OCI-LY1 (cell line): Measurements from ENCODE around the gene CEND1.

ENCODE experiments used
- H2AFZ ChIP-seq: fragments of 200-600 bp; sonication (generic), shearing (Covaris generic); 2 replicates; pipeline ENCODE4 v1.6.0; 2014; ENCODE audit warnings: antibody characterized with exemption, mild to moderate bottlenecking, low read length
- H3F3A ChIP-seq: fragments of 200-600 bp; sonication (generic), shearing (Covaris generic); 2 replicates; pipeline ENCODE4 v1.6.0; 2014; ENCODE audit warnings: mild to moderate bottlenecking, antibody characterized with exemption, low read length, moderate library complexity; ENCODE audit not compliant: insufficient read depth
- H3K27ac ChIP-seq: fragments of 200-600 bp; sonication (generic); 2 replicates; pipeline ENCODE4 v1.5.1; 2014; ENCODE audit warnings: low read length, mixed run types, mild to moderate bottlenecking, low read depth; ENCODE audit not compliant: poor library complexity, severe bottlenecking
- H3K27me3 ChIP-seq: fragments of 200-600 bp; sonication (generic); 2 replicates; pipeline ENCODE4 v1.6.0; 2014; ENCODE audit warnings: antibody characterized with exemption, mild to moderate bottlenecking, low read length, moderate library complexity; ENCODE audit not compliant: insufficient read depth
- H3K36me3 ChIP-seq: fragments of 200-600 bp; sonication (generic); 2 replicates; pipeline ENCODE4 v1.6.1; 2014; ENCODE audit warnings: mild to moderate bottlenecking, antibody characterized with exemption, low read length, moderate library complexity, mixed read lengths; ENCODE audit not compliant: insufficient read depth
- H3K4me1 ChIP-seq: fragments of 200-600 bp; sonication (generic); 2 replicates; pipeline ENCODE4 v1.5.1; 2014; ENCODE audit warnings: mild to moderate bottlenecking, low read length, moderate library complexity; ENCODE audit not compliant: insufficient read depth, severe bottlenecking
- H3K4me2 ChIP-seq: fragments of 200-600 bp; sonication (generic), shearing (Covaris generic); 2 replicates; pipeline ENCODE4 v1.6.1; 2014; ENCODE audit warnings: low read length
- H3K4me3 ChIP-seq: fragments of 200-600 bp; sonication (generic); 2 replicates; pipeline ENCODE4 v1.5.1; 2014; ENCODE audit warnings: low read length, low read depth, mild to moderate bottlenecking, mixed read lengths; ENCODE audit not compliant: poor library complexity, severe bottlenecking
- H3K79me2 ChIP-seq: fragments of 200-600 bp; shearing (Covaris generic); 2 replicates; pipeline ENCODE4 v1.6.1; 2016; ENCODE audit warnings: mixed run types, low read length, mixed read lengths; ENCODE audit not compliant: insufficient read depth
- H3K9ac ChIP-seq: fragments of 200-600 bp; sonication (generic), shearing (Covaris generic); 2 replicates; pipeline ENCODE4 v1.6.1; 2014; ENCODE audit warnings: mild to moderate bottlenecking, low read length, mixed read lengths
- H3K9me2 ChIP-seq: fragments of 200-600 bp; sonication (generic), shearing (Covaris generic); 2 replicates; pipeline ENCODE4 v1.6.1; 2014; ENCODE audit warnings: low read depth, mild to moderate bottlenecking, low read length, mixed read lengths
- H3K9me3 ChIP-seq: fragments of 200-600 bp; shearing (Covaris generic); 2 replicates; pipeline ENCODE4 v1.6.1; 2014; ENCODE audit warnings: low read length, mixed read lengths
- H4K20me1 ChIP-seq: fragments of 200-600 bp; sonication (generic), shearing (Covaris generic); 2 replicates; pipeline ENCODE4 v1.6.0; 2016; ENCODE audit warnings: mild to moderate bottlenecking, low read length; ENCODE audit not compliant: insufficient read depth
- EZH2 ChIP-seq: fragments of 200-600 bp; sonication (generic), shearing (Covaris generic); IDR thresholded peaks from 2 replicates; pipeline ENCODE4 v1.8.0; 2017; ENCODE audit warnings: borderline replicate concordance, mixed run types, mild to moderate bottlenecking, antibody characterized with exemption, low read length, moderate library complexity, mixed read lengths
- TF ChIP-seq, protein P1 (sequence below): fragments of 200-600 bp; sonication (generic), shearing (Covaris generic); IDR thresholded peaks from 2 replicates; pipeline ENCODE4 v1.5.1; 2017; ENCODE audit warnings: mild to moderate bottlenecking, antibody characterized with exemption, low read length, moderate library complexity, mixed read lengths

CEND1 gene

DNA sequence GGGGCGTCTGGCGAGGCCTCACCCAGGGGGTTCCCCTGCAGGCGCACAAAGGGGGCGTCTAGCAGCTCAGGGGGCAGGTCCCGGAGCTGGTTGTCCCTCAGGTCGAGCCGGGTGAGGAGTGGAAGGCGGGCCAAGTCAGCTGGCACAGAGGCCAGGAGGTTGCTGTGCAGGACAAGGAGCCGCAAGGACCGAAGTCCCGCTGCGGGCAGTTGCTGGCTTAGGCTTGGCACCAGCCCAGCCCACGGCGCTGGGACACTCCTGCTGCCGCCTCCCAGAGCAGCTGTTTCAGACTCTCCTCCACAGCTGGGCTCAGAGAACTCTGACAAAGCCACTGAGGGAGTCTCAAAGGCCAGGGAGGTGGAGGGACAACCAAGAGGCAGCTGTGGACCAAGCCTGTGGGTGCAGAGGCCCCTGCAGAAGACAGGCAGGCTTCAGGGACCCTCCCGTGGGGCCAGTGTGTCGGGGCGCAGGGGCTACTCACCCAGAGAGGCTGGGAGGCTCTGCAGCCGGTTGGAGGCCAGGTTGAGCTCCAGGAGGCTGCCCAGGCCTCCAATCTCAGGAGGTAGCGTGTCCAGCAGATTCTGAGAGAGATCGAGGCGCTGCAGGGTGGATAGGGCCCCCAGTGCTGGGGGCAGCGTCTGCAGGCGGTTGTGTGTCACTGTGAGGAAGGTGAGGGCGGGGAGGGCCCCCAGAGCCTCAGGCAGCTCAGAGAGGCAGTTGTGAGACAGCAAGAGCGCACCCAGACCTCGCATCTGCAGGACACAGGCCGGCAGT lies 13.0 kb upstream of the CEND1 start:
- Histone ChIP-seq H4K20me1 (no peaks in the 10 kb centered on the region), H2AFZ (no peak overlapping the region), H3F3A (no peaks in the 10 kb centered on the region), H3K9me3 (no peaks in the 10 kb centered on the region), H3K4me2 (peak overlapping the region; percentile 87; the same call in 1 of the 2 replicates), H3K9ac (peak overlapping the region; percentile 87; the same call in 1 of the 2 replicates), H3K36me3 (peaks cover 38% of the 10 kb centered on the region), H3K79me2 (no peaks in the 10 kb centered on the region), H3K9me2 (no peaks in the 10 kb centered on the region), H3K27me3 (no peaks in the 10 kb centered on the region), H3K4me1 (peaks cover 31% of the 10 kb centered on the region), H3K4me3 (peak overlapping the region; percentile 72), H3K27ac (no peak overlapping the region)
- no peak for TF ChIP-seq EZH2
- TF ChIP-seq, protein P1, sequence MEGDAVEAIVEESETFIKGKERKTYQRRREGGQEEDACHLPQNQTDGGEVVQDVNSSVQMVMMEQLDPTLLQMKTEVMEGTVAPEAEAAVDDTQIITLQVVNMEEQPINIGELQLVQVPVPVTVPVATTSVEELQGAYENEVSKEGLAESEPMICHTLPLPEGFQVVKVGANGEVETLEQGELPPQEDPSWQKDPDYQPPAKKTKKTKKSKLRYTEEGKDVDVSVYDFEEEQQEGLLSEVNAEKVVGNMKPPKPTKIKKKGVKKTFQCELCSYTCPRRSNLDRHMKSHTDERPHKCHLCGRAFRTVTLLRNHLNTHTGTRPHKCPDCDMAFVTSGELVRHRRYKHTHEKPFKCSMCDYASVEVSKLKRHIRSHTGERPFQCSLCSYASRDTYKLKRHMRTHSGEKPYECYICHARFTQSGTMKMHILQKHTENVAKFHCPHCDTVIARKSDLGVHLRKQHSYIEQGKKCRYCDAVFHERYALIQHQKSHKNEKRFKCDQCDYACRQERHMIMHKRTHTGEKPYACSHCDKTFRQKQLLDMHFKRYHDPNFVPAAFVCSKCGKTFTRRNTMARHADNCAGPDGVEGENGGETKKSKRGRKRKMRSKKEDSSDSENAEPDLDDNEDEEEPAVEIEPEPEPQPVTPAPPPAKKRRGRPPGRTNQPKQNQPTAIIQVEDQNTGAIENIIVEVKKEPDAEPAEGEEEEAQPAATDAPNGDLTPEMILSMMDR = no peak

DNA sequence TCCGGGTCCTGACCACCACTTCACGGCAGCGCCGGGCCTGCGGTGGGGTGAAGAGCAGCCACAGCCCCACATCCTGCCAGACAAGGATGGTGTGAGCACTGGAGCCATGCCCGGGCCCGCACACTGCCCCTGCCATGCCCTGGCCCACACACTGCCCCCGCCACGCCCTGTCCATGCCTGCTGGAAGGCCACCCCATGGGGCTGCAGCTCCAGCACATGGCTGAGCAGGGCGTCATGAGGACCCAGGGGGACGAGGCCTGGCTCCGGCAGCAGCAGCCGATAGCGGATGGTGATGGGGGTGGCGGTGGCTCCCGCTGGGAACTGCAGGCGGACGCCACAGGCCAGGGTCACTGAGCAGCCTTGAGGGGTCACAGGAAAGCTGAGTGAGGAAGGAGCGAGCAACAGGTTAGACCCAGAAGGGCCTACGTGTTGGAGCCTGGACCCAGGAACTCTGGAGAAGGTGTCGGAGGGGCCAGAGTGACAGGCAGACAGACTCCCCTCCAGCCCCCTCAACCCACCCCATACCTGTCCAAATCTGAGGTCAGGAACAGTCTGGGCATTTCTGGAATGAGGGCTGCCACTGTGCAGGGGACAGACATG lies 12.2 kb upstream of the CEND1 start:
- H3K27ac ChIP-seq = no peak overlapping the region
- H3K4me2 ChIP-seq = no peak overlapping the region
- no peak overlapping the region for H2AFZ ChIP-seq
- no peaks in the 10 kb centered on the region for H3K9me3 ChIP-seq
- peaks cover 28% of the 10 kb centered on the region for H3K4me1 ChIP-seq
- TF ChIP-seq EZH2 = no peak
- TF ChIP-seq, protein P1 = no peak
- no peak overlapping the region for H3K4me3 ChIP-seq
- peaks cover 38% of the 10 kb centered on the region for H3K36me3 ChIP-seq
- H3K27me3 ChIP-seq = no peaks in the 10 kb centered on the region
- no peaks in the 10 kb centered on the region for H3K9me2 ChIP-seq
- H3F3A ChIP-seq = no peaks in the 10 kb centered on the region
- no peak overlapping the region for H3K9ac ChIP-seq
- H3K79me2 ChIP-seq = no peaks in the 10 kb centered on the region
- no peaks in the 10 kb centered on the region for H4K20me1 ChIP-seq

DNA sequence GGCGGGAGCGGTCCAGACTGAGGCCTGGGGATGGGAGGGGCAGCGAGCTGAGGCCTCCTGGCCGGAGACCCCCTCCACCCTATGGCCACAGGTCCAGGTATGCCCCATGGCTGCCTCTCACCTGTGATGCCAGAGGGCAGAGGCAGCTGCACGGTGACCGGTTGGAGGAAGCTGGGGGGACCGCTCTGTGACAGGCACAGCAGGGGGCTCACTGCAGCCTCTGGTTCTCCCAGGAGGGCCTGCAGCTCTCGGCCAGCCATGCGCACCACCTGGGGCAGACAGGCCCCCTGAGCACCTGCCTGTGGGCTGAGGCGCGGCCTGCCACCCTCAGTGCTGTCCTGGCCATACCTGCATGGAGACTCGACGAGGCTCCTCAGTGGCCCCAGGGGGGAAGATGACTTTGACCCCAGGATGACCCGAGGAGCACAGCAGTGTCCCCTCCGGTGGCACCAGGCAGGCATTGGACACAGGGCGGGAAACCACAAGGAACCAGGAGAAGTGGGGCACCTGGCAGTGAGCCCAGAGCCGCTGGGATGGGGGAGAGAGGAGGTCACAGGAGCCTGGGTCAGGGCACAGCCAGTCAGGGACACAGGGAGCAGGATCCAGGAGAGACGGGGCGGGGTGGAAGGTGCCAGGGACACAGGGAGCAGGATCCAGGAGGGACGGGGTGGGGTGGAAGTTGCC lies 11.3 kb upstream of the CEND1 start:
- H3K9me2 ChIP-seq = no peaks in the 10 kb centered on the region
- peaks cover 38% of the 10 kb centered on the region for H3K36me3 ChIP-seq
- H3K79me2 ChIP-seq = no peaks in the 10 kb centered on the region
- H3K9me3 ChIP-seq = no peaks in the 10 kb centered on the region
- peaks cover 36% of the 10 kb centered on the region for H3K4me1 ChIP-seq
- H2AFZ ChIP-seq = no peak overlapping the region
- H3K27me3 ChIP-seq = no peaks in the 10 kb centered on the region
- no peak overlapping the region for H3K27ac ChIP-seq
- H4K20me1 ChIP-seq = no peaks in the 10 kb centered on the region
- H3F3A ChIP-seq = no peaks in the 10 kb centered on the region
- H3K4me3 ChIP-seq = no peak overlapping the region
- H3K9ac ChIP-seq = no peak overlapping the region
- no peak for TF ChIP-seq EZH2
- TF ChIP-seq, protein P1 = no peak
- no peak overlapping the region for H3K4me2 ChIP-seq
